Loucy (cell line): ENCODE measurements around the gene PDE2A.

Experiments used
- H2AFZ ChIP-seq: fragments of 200-600 bp; sonication (generic); 2 replicates; pipeline ENCODE4 v1.6.0; 2016; ENCODE audit warnings: antibody characterized with exemption, mild to moderate bottlenecking, low read length, moderate library complexity
- H3F3A ChIP-seq: fragments of 200-600 bp; 2 replicates; pipeline ENCODE4 v1.6.0; 2016; ENCODE audit warnings: antibody characterized with exemption, low read depth, mild to moderate bottlenecking
- H3K27me3 ChIP-seq: fragments of 200-600 bp; sonication (generic); 2 replicates; pipeline ENCODE4 v1.6.1; 2014; ENCODE audit warnings: low read length, mild to moderate bottlenecking; ENCODE audit not compliant: insufficient read depth, poor library complexity, severe bottlenecking
- H3K36me3 ChIP-seq: fragments of 200-600 bp; sonication (generic); 2 replicates; pipeline ENCODE4 v1.6.1; 2016; ENCODE audit warnings: low read length; ENCODE audit not compliant: insufficient read depth
- H3K4me1 ChIP-seq: fragments of 200-600 bp; sonication (generic); 2 replicates; pipeline ENCODE4 v1.5.1; 2014; ENCODE audit warnings: low read length, mild to moderate bottlenecking; ENCODE audit not compliant: insufficient read depth, poor library complexity, severe bottlenecking
- H3K4me2 ChIP-seq: fragments of 200-600 bp; sonication (generic); 2 replicates; pipeline ENCODE4 v1.6.0; 2014; ENCODE audit warnings: antibody characterized with exemption, low read length, low read depth, mild to moderate bottlenecking; ENCODE audit not compliant: poor library complexity, severe bottlenecking
- H3K4me3 ChIP-seq: fragments of 200-600 bp; sonication (generic); 2 replicates; pipeline ENCODE4 v1.5.1; 2014; ENCODE audit warnings: low read length, mild to moderate bottlenecking, mixed read lengths; ENCODE audit not compliant: poor library complexity, severe bottlenecking
- H3K79me2 ChIP-seq: fragments of 200-600 bp; sonication (generic); 2 replicates; pipeline ENCODE4 v1.6.1; 2014; ENCODE audit warnings: low read length; ENCODE audit not compliant: insufficient read depth
- H3K9ac ChIP-seq: fragments of 200-600 bp; sonication (generic); 2 replicates; pipeline ENCODE4 v1.6.0; 2014; ENCODE audit warnings: mild to moderate bottlenecking, low read depth, low read length, moderate library complexity; ENCODE audit not compliant: poor library complexity, severe bottlenecking
- H3K9me2 ChIP-seq: fragments of 200-600 bp; sonication (generic); replicated peaks from 2 replicates; pipeline ENCODE4 v1.6.1; 2016; ENCODE audit warnings: low read depth, low read length, mixed read lengths
- H3K9me3 ChIP-seq: fragments of 200-600 bp; sonication (generic); 2 replicates; pipeline ENCODE4 v1.6.1; 2014; ENCODE audit warnings: mild to moderate bottlenecking, antibody characterized with exemption, low read length, low read depth; ENCODE audit not compliant: insufficient read depth
- H4K20me1 ChIP-seq: fragments of 200-600 bp; sonication (generic); 2 replicates; pipeline ENCODE4 v1.6.0; 2014; ENCODE audit warnings: antibody characterized with exemption, low read length, mild to moderate bottlenecking; ENCODE audit not compliant: insufficient read depth, poor library complexity, severe bottlenecking
- CTCF ChIP-seq: fragments of 200-600 bp; sonication (generic); conservative IDR thresholded peaks from 2 replicates; pipeline ENCODE4 v1.5.1; 2014; ENCODE audit warnings: mild to moderate bottlenecking, antibody characterized with exemption, low read length
- EZH2phosphoT487 ChIP-seq: fragments of 200-600 bp; IDR thresholded peaks from 2 replicates; pipeline ENCODE4 v1.6.1; 2018; ENCODE audit warnings: antibody characterized with exemption, mild to moderate bottlenecking, moderate library complexity, borderline replicate concordance

Gene PDE2A

GRCh38 chr11:72615329-72615728 lies 58.9 kb downstream of the PDE2A start:
- TF ChIP-seq CTCF (no peak), EZH2phosphoT487 (no peak)
- H3K4me2 ChIP-seq = no peak overlapping the region
- no peak overlapping the region for H3K4me3 ChIP-seq
- H4K20me1 ChIP-seq = no peaks in the 10 kb centered on the region
- H3K36me3 ChIP-seq = no peaks in the 10 kb centered on the region
- no peaks in the 10 kb centered on the region for H3K27me3 ChIP-seq
- no peaks in the 10 kb centered on the region for H3F3A ChIP-seq
- H3K4me1 ChIP-seq = peaks cover 2% of the 10 kb centered on the region
- H3K9me2 ChIP-seq = no peaks in the 10 kb centered on the region
- H2AFZ ChIP-seq = no peak overlapping the region
- H3K9ac ChIP-seq = no peak overlapping the region
- H3K79me2 ChIP-seq = no peaks in the 10 kb centered on the region
- H3K9me3 ChIP-seq = no peaks in the 10 kb centered on the region

- Histone ChIP-seq H3K4me1 (no peaks in the 10 kb centered on the region), H3K36me3 (no peaks in the 10 kb centered on the region), H3F3A (no peaks in the 10 kb centered on the region), H3K9me2 (no peaks in the 10 kb centered on the region), H3K9ac (no peak overlapping the region), H3K9me3 (no peaks in the 10 kb centered on the region), H3K79me2 (no peaks in the 10 kb centered on the region), H4K20me1 (no peaks in the 10 kb centered on the region), H3K4me3 (no peak overlapping the region), H2AFZ (no peak overlapping the region), H3K27me3 (no peaks in the 10 kb centered on the region), H3K4me2 (no peak overlapping the region)
- TF ChIP-seq CTCF (no peak), EZH2phosphoT487 (no peak)
Measured at GRCh38 chr11:72614381-72614780, 59.8 kb downstream of the PDE2A start.

- Histone ChIP-seq H2AFZ (no peak overlapping the region), H3K79me2 (no peaks in the 10 kb centered on the region), H3K4me1 (no peaks in the 10 kb centered on the region), H3K9me2 (no peaks in the 10 kb centered on the region), H3K27me3 (no peaks in the 10 kb centered on the region), H4K20me1 (no peaks in the 10 kb centered on the region), H3K9me3 (no peaks in the 10 kb centered on the region), H3K4me3 (no peak overlapping the region), H3K9ac (no peak overlapping the region), H3F3A (no peaks in the 10 kb centered on the region), H3K4me2 (no peak overlapping the region), H3K36me3 (no peaks in the 10 kb centered on the region)
- no peak for TF ChIP-seq EZH2phosphoT487
- TF ChIP-seq CTCF = no peak
Measured at GRCh38 chr11:72613977-72614376, 60.2 kb downstream of the PDE2A start.
